Left lobe of liver (tissue), 2 donors: ENCODE results near the gene ARIH1. TPM values are rescaled to one million over a fixed set of nuclear protein-coding genes. Genes with fewer than 3 reads are reported as not detected.
"Not testable (repeated sequence)": the region's sequence is repeated elsewhere in the genome, so short reads cannot be mapped to it uniquely, and the experiment has no call there.

Experiments
- ATAC-seq: fragments of 200-7000 bp; cut with Tn5 transposase; one replicate; pipeline ENCODE4 v1.9.1; 2020; ENCODE audit warnings: mild to moderate bottlenecking, moderate library complexity
- DNase-seq: peaks from one replicate; pipeline ENCODE4 v3.0.0-alpha.2; 2020; ENCODE audit warnings: low spot score
- total RNA-seq: library from RNA; stranded (reverse); gene quantifications from one replicate; pipeline ENCODE4 v1.2.1, GENCODE V29; 2021
- donor health status: DM: no; HTN: no; CAD: no; lungs with moderate emphysema.
- donor health status: DM: no; HTN: yes; CAD: no.

ARIH1 gene
- total RNA-seq: 65.9 TPM

- peak; percentile 98 for DNase-seq
- ATAC-seq: peak; percentile 91
Observed at GRCh38 chr15:72473614-72474465, at the start of gene ARIH1. TSS of gene ARIH1 (plus strand) at chr15:72474330. CDS start at chr15:72474640, 310 bp downstream.

- ATAC-seq (no peak), DNase-seq (no peak)
Observed at GRCh38 chr15:72426753-72427152, 47.4 kb upstream of the ARIH1 start.

GRCh38 chr15:72437650-72438316, 36.3 kb upstream of the ARIH1 start:
- DNase-seq (no peak), ATAC-seq (no peak)

- DNase-seq, ATAC-seq: not testable (repeated sequence)
Observed at GRCh38 chr15:72442848-72443247, 31.3 kb upstream of the ARIH1 start.

GRCh38 chr15:72445426-72445825, 28.7 kb upstream of the ARIH1 start:
- ATAC-seq (no peak), DNase-seq (no peak)

GRCh38 chr15:72450805-72451204, 23.3 kb upstream of the ARIH1 start:
- no peak for DNase-seq

GRCh38 chr15:72451224-72451623, 22.9 kb upstream of the ARIH1 start:
- DNase-seq (no peak), ATAC-seq (no peak)

More at GRCh38 chr15:72450805-72451204, 23.3 kb upstream of the ARIH1 start:
- ATAC-seq: no peak

GRCh38 chr15:72456684-72457083, 17.4 kb upstream of the ARIH1 start:
- DNase-seq (no peak), ATAC-seq (no peak)

- DNase-seq (no peak), ATAC-seq (no peak)
Observed at GRCh38 chr15:72460402-72460801, 13.7 kb upstream of the ARIH1 start.

GRCh38 chr15:72463702-72464101, 10.4 kb upstream of the ARIH1 start:
- ATAC-seq (no peak), DNase-seq (no peak)

GRCh38 chr15:72464251-72464650, 9.9 kb upstream of the ARIH1 start:
- DNase-seq: no peak
- no peak for ATAC-seq

- ATAC-seq (no peak), DNase-seq (no peak)
Observed at GRCh38 chr15:72468103-72468502, 6.0 kb upstream of the ARIH1 start.

- ATAC-seq (no peak), DNase-seq (no peak)
Observed at GRCh38 chr15:72472992-72473610, 1.0 kb upstream of the ARIH1 start.

- ATAC-seq (peak; percentile 57), DNase-seq (no peak)
Observed at GRCh38 chr15:72474466-72474911, 359 bp downstream of the ARIH1 start.

- peak; percentile 87 for DNase-seq
- ATAC-seq: peak; percentile 62
Observed at GRCh38 chr15:72474912-72475628, 940 bp downstream of the ARIH1 start.

- no peak for ATAC-seq
- DNase-seq: no peak
Observed at GRCh38 chr15:72475674-72476073, 1.5 kb downstream of the ARIH1 start.

- ATAC-seq, DNase-seq: not testable (repeated sequence)
Observed at GRCh38 chr15:72476330-72476729, 2.2 kb downstream of the ARIH1 start.

- no peak for DNase-seq
- no peak for ATAC-seq
Observed at GRCh38 chr15:72481015-72481659, 7.0 kb downstream of the ARIH1 start.

GRCh38 chr15:72482275-72482674, 8.1 kb downstream of the ARIH1 start:
- ATAC-seq (no peak), DNase-seq (no peak)

- ATAC-seq: no peak
Observed at GRCh38 chr15:72483279-72483678, 9.1 kb downstream of the ARIH1 start.

More at GRCh38 chr15:72483279-72483678, 9.1 kb downstream of the ARIH1 start:
- no peak for DNase-seq
